ENCODE results near the gene PLEKHG3.

PLEKHG3 gene

DNA sequence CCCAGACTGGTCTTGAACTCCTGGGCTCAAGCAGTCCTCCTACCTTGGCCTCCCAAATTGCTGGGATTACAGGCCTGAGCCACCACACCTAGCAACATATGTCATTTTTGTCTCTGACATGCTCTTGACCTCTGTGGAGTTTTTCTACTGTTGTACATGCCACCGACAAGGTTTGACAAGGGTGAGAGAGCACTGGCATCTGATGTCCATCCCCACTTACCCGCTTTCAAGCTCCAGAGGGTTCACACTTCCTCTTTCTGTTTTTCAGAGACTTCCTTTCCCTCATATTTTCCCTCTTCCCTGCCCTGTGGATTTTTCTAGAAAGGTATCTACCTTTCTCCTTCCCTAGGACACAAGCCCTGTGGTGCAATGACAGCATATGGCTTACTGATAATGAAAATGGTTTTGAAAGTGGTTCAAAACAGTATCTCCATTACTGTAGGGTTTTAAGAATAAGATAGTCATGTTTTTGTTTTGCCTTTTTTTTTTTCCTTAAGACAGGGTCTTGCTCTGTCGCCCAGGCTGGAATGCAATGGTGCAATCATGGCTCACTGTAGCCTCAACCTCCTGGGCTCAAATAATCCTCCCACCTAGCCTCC is 27.7 kb upstream of the PLEKHG3 start:
- Histone ChIP-seq H3K79me2 (ENCODE audit: insufficient read depth, low read length) (no peaks in the 10 kb centered on the region), H2AFZ (ENCODE audit: low read length) (no peak overlapping the region), H3K27me3 (ENCODE audit: insufficient read depth, low read length, poor library complexity, severe bottlenecking) (no peaks in the 10 kb centered on the region), H3K4me2 (ENCODE audit: low read depth, low read length, poor library complexity, severe bottlenecking) (no peak overlapping the region), H4K20me1 (ENCODE audit: insufficient read depth, low read length, poor library complexity, severe bottlenecking) (no peaks in the 10 kb centered on the region), H3F3A (ENCODE audit: low read depth) (no peaks in the 10 kb centered on the region), H3K9me3 (ENCODE audit: insufficient read depth, low read depth, low read length) (no peaks in the 10 kb centered on the region), H3K9me2 (replicated peaks; ENCODE audit: low read depth, low read length) (no peaks in the 10 kb centered on the region), H3K4me3 (ENCODE audit: low read length, poor library complexity, severe bottlenecking) (no peak overlapping the region), H3K4me1 (ENCODE audit: insufficient read depth, low read length, poor library complexity, severe bottlenecking) (peaks cover 32% of the 10 kb centered on the region), H3K36me3 (ENCODE audit: insufficient read depth, low read length) (no peaks in the 10 kb centered on the region), H3K9ac (ENCODE audit: low read depth, low read length, poor library complexity, severe bottlenecking) (no peak overlapping the region)
- TF ChIP-seq CTCF (conservative IDR thresholded peaks at IDR 0.05; ENCODE audit: low read length) (no peak), EZH2phosphoT487 (IDR thresholded peaks at IDR 0.05; ENCODE audit: borderline replicate concordance) (no peak)

DNA sequence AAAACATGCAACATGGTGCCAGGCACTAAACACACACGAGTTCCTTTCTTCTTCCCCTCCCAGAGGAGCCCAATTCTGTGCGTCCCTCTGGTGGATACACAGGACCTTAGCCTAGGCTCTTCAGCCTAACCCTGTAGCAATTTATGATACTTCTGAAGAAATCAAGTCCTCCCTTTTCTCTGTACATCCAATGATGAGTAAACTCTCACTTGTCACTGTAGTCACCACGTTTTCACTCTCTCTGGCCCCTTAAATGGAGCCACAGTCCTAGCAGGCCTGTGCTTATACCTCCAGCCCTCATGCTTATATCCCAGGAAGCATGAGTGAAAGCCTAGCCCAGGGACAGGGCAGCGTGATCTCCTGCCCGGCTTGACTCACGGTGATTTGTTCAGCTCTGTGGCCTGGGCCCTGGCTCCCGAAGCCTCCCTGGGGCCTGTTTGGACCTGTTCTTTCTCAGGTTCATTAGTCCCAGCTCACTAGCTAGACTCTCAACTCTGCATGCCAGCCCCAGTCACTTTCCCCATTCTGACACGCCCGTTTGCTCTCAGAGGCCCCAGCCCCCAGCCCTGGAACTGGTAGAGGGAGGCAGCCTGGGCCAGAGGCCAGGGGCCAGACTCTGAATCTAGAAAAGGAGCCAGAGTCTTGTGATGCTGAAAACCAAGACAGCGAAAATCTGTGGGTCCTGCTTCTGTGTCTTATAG is 24.1 kb upstream of the PLEKHG3 start:
- H3K9me2 ChIP-seq (replicated peaks; ENCODE audit: low read depth, low read length) = no peaks in the 10 kb centered on the region
- no peaks in the 10 kb centered on the region for H3K9me3 ChIP-seq (ENCODE audit: insufficient read depth, low read depth, low read length)
- TF ChIP-seq EZH2phosphoT487 (IDR thresholded peaks at IDR 0.05; ENCODE audit: borderline replicate concordance) (no peak), CTCF (conservative IDR thresholded peaks at IDR 0.05; ENCODE audit: low read length) (no peak)
- no peaks in the 10 kb centered on the region for H3F3A ChIP-seq (ENCODE audit: low read depth)
- H2AFZ ChIP-seq (ENCODE audit: low read length) = no peak overlapping the region
- no peaks in the 10 kb centered on the region for H4K20me1 ChIP-seq (ENCODE audit: insufficient read depth, low read length, poor library complexity, severe bottlenecking)
- no peak overlapping the region for H3K4me3 ChIP-seq (ENCODE audit: low read length, poor library complexity, severe bottlenecking)
- H3K4me2 ChIP-seq (ENCODE audit: low read depth, low read length, poor library complexity, severe bottlenecking) = no peak overlapping the region
- H3K36me3 ChIP-seq (ENCODE audit: insufficient read depth, low read length) = no peaks in the 10 kb centered on the region
- no peaks in the 10 kb centered on the region for H3K4me1 ChIP-seq (ENCODE audit: insufficient read depth, low read length, poor library complexity, severe bottlenecking)
- H3K27me3 ChIP-seq (ENCODE audit: insufficient read depth, low read length, poor library complexity, severe bottlenecking) = no peaks in the 10 kb centered on the region
- no peak overlapping the region for H3K9ac ChIP-seq (ENCODE audit: low read depth, low read length, poor library complexity, severe bottlenecking)
- H3K79me2 ChIP-seq (ENCODE audit: insufficient read depth, low read length) = no peaks in the 10 kb centered on the region

DNA sequence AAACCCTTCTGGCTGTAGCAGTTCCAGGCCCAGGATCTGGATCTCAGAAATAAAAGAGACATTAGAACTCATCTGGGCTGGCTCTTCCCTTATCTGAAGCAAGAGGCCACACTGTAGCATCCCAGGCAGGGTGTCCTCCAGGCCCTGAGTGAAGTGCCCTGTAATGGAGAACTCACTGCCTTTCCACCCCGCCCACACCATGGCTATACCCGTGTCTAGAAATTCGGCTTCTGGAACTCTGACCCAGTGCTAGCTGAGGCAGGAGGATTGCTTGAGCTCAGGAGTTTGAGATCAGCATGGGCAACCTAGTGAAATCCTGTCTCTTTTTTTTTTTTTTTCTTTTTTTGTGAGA is 23.5 kb upstream of the PLEKHG3 start:
- H3K4me1 ChIP-seq (ENCODE audit: insufficient read depth, low read length, poor library complexity, severe bottlenecking) = no peaks in the 10 kb centered on the region
- H3K79me2 ChIP-seq (ENCODE audit: insufficient read depth, low read length) = no peaks in the 10 kb centered on the region
- no peaks in the 10 kb centered on the region for H3K27me3 ChIP-seq (ENCODE audit: insufficient read depth, low read length, poor library complexity, severe bottlenecking)
- H3K36me3 ChIP-seq (ENCODE audit: insufficient read depth, low read length) = no peaks in the 10 kb centered on the region
- H3K4me3 ChIP-seq (ENCODE audit: low read length, poor library complexity, severe bottlenecking) = no peak overlapping the region
- no peak overlapping the region for H3K9ac ChIP-seq (ENCODE audit: low read depth, low read length, poor library complexity, severe bottlenecking)
- H3F3A ChIP-seq (ENCODE audit: low read depth) = no peaks in the 10 kb centered on the region
- no peaks in the 10 kb centered on the region for H3K9me2 ChIP-seq (replicated peaks; ENCODE audit: low read depth, low read length)
- H2AFZ ChIP-seq (ENCODE audit: low read length) = no peak overlapping the region
- no peaks in the 10 kb centered on the region for H4K20me1 ChIP-seq (ENCODE audit: insufficient read depth, low read length, poor library complexity, severe bottlenecking)
- TF ChIP-seq EZH2phosphoT487 (IDR thresholded peaks at IDR 0.05; ENCODE audit: borderline replicate concordance) (no peak), CTCF (conservative IDR thresholded peaks at IDR 0.05; ENCODE audit: low read length) (no peak)
- H3K4me2 ChIP-seq (ENCODE audit: low read depth, low read length, poor library complexity, severe bottlenecking) = no peak overlapping the region
- H3K9me3 ChIP-seq (ENCODE audit: insufficient read depth, low read depth, low read length) = no peaks in the 10 kb centered on the region

Measured in Loucy (cell line).